ENCODE results near the gene LPGAT1.

DNA sequence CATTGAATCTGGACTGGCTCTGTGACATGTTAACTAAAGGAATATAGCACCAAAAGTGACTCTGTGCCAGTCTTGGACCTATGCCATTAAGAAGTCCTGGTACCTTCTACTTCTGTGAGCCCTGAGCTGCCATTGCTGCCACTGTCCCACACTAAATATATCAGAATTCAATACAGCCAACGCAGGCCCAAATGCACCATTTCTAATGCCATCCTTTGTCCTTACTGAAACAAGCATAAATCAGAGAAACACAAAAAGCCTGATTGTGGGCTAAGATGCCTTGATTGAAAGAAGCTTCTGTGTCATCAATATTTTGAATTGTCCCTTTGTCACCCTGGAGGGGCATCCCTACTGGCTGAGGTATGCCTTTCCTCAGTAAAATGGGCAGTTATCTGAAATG, 88.3 kb downstream of the LPGAT1 start:
- TF ChIP-seq, protein P1, sequence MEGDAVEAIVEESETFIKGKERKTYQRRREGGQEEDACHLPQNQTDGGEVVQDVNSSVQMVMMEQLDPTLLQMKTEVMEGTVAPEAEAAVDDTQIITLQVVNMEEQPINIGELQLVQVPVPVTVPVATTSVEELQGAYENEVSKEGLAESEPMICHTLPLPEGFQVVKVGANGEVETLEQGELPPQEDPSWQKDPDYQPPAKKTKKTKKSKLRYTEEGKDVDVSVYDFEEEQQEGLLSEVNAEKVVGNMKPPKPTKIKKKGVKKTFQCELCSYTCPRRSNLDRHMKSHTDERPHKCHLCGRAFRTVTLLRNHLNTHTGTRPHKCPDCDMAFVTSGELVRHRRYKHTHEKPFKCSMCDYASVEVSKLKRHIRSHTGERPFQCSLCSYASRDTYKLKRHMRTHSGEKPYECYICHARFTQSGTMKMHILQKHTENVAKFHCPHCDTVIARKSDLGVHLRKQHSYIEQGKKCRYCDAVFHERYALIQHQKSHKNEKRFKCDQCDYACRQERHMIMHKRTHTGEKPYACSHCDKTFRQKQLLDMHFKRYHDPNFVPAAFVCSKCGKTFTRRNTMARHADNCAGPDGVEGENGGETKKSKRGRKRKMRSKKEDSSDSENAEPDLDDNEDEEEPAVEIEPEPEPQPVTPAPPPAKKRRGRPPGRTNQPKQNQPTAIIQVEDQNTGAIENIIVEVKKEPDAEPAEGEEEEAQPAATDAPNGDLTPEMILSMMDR (IDR thresholded peaks at IDR 0.05; ENCODE audit: insufficient read depth, low read length): no peak
- TF ChIP-seq POLR2AphosphoS5 (IDR thresholded peaks at IDR 0.05; ENCODE audit: low read depth): no peak

All from HL-60 (cell line).